HG02973 (cell line): ENCODE data around the gene PTPRE.

Source experiments
- ATAC-seq: cut with Tn5 transposase; IDR thresholded peaks from one replicate; pipeline ENCODE4 v1.9.1; 2021; ENCODE audit warnings: moderate library complexity; ENCODE audit not compliant: unreplicated experiment

The PTPRE gene

GRCh38 chr10:128111696-128112095 is 204.8 kb downstream of the PTPRE start:
- ATAC-seq: no peak

- no peak for ATAC-seq
Observed at GRCh38 chr10:128113026-128113425, 206.1 kb downstream of the PTPRE start.

- no peak for ATAC-seq
Observed at GRCh38 chr10:128114901-128115300, 208.0 kb downstream of the PTPRE start.

- ATAC-seq: no peak
Observed at GRCh38 chr10:128115356-128115755, 208.5 kb downstream of the PTPRE start.

- no peak for ATAC-seq
Observed at GRCh38 chr10:128116187-128116586, 209.3 kb downstream of the PTPRE start.

GRCh38 chr10:128116851-128117615 is 210.1 kb downstream of the PTPRE start:
- ATAC-seq: no peak

GRCh38 chr10:128121750-128122412 is 215.0 kb downstream of the PTPRE start:
- ATAC-seq: no peak

- ATAC-seq: no peak
Observed at GRCh38 chr10:128122931-128123330, 216.0 kb downstream of the PTPRE start.

GRCh38 chr10:128123846-128124245 is 216.9 kb downstream of the PTPRE start:
- no peak for ATAC-seq

GRCh38 chr10:128124813-128125403 is 218.0 kb downstream of the PTPRE start:
- ATAC-seq: no peak

- ATAC-seq: no peak
Observed at GRCh38 chr10:128125416-128125943, 218.6 kb downstream of the PTPRE start.

- peak; percentile 69 for ATAC-seq
Observed at GRCh38 chr10:128125944-128126764, 219.3 kb downstream of the PTPRE start, which contains the start of gene MKI67. MKI67 (minus strand) TSS chr10:128126423; CDS start chr10:128125667, 756 bp downstream.

GRCh38 chr10:128128582-128128981 is 221.7 kb downstream of the PTPRE start:
- ATAC-seq: no peak

GRCh38 chr10:128130051-128130450 is 223.1 kb downstream of the PTPRE start:
- ATAC-seq: no peak
